HG03571 (cell line): ENCODE data around the gene DOHH.

Source experiments
- ATAC-seq: cut with Tn5 transposase; IDR thresholded peaks from one replicate; pipeline ENCODE4 v1.9.1; 2021; ENCODE audit not compliant: unreplicated experiment

The DOHH gene

DNA sequence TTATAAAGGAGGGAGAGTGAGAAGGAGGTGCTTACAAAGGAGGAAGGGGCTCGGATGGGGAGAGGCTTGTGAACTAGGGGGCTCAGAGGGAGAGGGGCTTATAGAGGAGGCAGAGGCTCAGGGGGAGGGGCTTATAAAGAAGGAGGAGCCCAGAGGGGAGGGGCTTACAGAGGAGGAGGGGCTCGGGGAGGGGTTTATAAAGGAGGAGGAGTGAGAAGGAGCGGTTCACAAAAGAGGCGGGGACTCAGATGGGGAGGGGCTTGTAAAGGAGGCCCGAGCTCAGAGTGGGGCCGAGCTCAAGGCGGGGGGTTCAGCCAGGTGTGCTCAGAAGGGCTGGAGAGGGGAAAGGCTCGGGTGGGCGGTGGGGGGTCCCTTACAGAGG, 20.6 kb downstream of the DOHH start:
- ATAC-seq, result no peak

- ATAC-seq, result no peak
Measured at GRCh38 chr19:3479177-3479833, 21.2 kb downstream of the DOHH start.

- ATAC-seq, result no peak
Measured at GRCh38 chr19:3478409-3479176, 21.9 kb downstream of the DOHH start.

GRCh38 chr19:3477951-3478350, 22.5 kb downstream of the DOHH start:
- ATAC-seq, result no peak

DNA sequence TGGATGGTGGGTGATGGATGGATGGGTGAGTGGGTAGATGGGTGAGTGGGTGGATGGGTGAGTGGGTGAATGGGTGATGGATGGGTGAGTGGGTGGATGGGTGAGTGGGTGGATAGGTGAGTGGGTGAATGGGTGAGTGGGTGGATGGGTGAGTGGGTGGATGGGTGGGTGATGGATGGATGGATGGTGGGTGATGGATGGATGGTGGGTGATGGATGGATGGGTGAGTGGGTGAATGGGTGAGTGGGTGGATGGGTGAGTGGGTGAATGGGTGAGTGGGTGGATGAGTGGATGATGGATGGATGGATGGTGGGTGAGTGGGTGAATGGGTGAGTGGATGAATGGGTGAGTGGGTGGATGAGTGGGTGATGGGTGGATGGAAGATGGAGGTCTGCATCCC, 23.0 kb downstream of the DOHH start:
- ATAC-seq, result no peak

DNA sequence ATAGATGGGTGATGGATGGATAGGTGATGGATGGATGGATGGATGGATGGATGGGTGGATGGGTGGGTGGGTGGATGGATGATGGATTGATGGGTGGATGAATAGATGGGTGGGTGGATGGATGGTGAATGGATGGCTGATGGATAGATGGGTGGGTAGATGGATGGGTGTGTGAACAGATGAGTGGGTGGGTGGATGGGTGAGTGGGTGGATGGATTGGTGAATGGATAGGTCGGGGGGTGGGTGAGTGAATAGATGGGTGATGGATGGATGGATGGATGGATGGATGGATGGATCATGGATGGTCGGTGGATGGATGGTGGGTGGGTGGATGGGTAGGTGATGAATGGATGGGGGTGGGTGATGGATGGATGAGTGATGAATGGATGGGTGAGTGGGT, 23.6 kb downstream of the DOHH start:
- ATAC-seq, result no peak

- no peak for ATAC-seq
Measured at GRCh38 chr19:3475449-3475848, 25.0 kb downstream of the DOHH start.

DNA sequence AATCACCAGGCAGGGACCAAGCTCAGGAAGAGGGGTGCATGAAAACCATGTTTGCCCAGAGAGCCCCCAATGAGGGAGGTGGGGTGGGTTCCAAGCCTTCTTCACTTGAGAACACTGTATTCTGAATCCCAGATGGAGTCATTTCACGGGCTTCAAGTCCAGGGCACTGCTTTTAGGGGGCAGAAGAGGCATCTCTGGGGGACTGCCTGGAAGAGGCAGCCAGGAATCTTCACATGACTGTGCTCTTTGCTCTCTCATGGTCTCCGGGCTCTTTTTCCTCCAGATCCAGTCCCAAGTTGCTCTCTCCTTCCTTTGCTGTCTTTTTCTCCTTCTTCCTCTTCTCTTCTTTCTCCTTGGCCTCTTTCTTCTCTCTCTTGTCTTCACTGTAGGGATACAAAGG, 25.9 kb downstream of the DOHH start:
- ATAC-seq, result no peak

DNA sequence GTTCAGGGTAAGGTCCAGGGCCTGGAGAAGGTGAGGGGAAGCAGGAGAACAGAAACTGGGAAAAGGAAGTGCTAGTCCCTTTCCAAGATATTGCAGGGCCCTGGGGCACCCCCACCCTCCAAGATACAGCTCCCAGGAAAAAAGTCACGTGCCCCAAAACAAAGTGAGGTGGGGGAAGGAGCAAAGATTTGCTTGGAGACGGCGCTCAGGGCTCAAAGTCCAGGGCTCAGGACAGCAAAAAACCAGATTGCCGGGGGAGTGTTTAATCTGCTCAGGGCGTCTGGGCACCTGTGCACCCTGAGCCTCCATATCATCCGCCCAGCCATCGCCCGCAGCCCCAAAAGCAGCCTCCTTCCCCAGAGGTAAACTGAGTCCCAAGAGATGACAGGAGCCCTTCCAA, 26.5 kb downstream of the DOHH start:
- ATAC-seq, result no peak

DNA sequence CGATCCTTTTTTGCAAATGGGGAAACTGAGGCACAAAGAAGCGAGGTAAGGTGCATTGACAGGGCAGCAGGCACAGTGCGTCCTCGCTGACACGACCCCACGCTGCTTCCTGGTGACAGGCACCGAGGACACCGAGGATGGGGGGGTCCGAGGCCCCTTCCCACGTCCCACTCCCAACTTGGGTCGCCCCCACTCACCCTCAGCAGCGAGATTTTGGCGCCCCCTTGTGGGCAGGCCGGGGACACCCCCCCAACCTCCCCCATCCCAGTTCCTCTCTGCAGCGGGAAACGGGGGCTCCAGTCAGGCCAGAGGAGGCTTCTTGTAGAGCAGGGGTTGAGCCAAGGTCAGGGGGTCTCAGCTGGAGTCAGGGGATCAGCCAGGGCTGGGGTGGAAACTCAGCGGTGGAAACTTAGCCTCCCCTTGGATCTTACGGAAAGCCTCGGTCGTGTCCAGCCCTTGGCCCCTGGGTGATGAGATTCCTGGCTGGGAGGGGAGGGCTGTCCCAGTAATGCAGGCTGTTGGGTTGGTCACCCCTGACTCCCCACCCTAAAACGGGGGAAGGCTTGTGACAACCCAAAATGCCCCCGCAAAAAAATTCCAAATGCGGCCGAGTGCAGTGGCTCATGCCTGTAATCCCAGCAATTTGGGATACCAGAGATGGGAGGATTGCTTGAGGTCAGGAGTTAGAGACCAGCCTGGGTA, 28.4 kb downstream of the DOHH start:
- ATAC-seq, result no peak

DNA sequence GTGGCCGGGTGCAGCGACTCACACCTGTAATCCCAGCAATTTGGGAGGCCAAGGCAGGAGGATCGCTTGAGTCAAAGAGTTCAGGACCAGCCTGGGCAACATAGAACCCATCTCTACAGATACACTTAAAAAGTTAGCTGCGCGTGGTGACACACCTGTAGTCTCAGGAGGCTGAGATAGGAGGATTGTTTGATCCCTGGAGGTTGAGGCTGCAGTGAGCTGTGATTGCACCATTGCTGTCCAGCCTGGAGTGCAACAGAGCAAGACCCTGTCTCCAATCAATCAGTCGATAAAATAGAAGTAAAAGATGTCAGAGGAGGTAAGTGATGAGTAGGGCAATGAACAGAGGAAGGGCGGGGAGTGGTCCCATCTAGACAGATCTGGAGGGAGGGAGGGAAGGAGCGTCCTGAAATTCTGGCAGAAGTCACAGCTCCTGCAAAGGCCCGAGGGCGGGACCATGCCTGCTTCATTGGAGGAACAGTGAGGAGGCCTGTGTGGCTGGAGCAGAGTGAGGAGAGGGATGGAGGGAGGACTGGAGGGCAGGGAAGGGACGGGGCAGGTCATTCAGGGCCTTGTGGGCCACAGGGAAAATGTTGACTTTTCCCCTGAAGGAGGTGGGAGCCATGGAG, 29.9 kb downstream of the DOHH start:
- no peak for ATAC-seq

DNA sequence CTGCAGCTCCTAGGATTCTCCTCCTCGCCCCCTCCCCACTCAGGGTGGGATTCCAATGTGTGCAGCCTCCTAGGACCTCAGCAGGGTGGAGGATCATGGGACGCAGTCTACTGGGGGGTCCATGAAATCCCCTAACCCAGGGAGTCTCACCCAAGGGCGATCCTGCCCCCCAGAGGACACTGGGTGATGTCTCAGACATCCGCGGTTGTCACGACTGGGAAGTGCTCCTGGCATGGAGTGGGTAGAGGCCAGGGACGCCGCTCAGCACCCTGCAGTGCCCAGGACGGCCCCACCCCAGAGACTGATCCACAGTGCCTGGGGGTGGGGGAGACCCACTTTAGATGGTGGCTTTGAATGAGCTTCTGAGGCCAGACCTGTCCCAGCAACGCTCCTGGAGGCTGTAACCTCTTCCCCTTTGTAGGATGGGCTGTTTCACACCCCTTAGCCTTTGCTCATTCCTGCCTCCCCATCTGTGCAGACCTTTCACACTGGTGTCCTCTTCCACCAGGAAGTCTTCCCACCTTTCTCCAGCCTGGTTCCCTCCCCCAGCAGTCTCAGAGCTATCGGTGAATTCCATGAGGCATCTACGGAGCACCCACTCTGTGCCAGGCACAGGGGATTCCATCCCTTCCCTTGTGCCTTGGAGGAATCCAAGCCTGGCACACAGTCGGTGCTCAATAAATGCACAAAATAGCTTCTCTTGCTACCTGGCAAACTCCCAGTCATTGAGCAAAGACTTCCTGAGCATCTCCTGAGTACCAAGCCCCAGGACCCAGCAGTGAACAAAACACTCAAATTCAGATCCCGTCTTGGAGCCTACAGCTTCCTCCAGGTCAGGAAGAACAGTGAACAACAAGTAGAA, 30.6 kb downstream of the DOHH start:
- ATAC-seq, result no peak

GRCh38 chr19:3468211-3468610, 32.3 kb downstream of the DOHH start:
- no peak for ATAC-seq

GRCh38 chr19:3467437-3468198, 32.9 kb downstream of the DOHH start:
- ATAC-seq, result no peak

GRCh38 chr19:3466635-3467034, 33.8 kb downstream of the DOHH start:
- no peak for ATAC-seq

GRCh38 chr19:3465552-3465951, 34.9 kb downstream of the DOHH start:
- no peak for ATAC-seq

DNA sequence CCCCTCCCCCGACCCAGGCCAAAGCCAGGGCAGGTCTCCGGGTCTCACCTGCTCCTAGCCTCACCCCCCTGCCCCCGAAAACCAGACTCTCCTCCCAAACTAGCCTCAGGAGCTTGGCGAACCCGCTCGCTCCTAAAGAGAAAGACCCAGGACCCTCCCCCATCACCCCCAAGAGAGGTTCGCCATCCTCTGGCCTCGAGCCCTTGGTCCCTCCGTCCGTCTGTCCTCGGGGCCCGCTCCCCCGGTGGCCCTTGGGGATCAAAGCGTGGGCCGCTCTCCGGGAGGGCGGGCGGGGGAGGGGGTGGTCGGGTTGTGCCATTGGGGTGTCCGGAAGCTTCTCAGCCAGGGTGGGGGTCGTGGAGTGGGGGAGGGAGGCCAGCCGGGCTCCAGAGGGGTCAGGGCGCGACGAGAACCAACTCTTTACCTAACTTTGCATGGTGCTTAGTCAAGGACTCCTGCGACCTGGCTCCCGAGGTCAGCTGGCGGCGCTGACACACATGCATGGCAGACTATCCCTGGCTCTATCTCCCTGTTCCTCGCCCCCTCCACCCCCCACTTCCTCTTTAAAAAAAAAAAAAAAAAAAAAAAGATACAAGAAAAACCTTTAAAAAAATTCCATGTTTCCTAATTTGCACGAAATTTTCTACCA, 35.8 kb downstream of the DOHH start:
- no peak for ATAC-seq

GRCh38 chr19:3463714-3464586, 36.5 kb downstream of the DOHH start:
- no peak for ATAC-seq
